GM10266 (cell line): ENCODE measurements around the gene ZBTB9.

ENCODE experiments used
- DNase-seq: peaks from one replicate; pipeline ENCODE4 v3.0.0; 2012; ENCODE audit errors: extremely low spot score
- CTCF ChIP-seq: IDR thresholded peaks from 2 replicates; pipeline ENCODE4 v1.5.1; 2012; ENCODE audit warnings: mild to moderate bottlenecking, low read depth; ENCODE audit not compliant: control insufficient read depth, insufficient read depth; ENCODE audit errors: missing control alignments

Gene ZBTB9

GRCh38 chr6:33456156-33456555 is 1.8 kb downstream of the ZBTB9 start:
- DNase-seq = no peak
- TF ChIP-seq CTCF = no peak

- no peak for TF ChIP-seq CTCF
- no peak for DNase-seq
Observed at GRCh38 chr6:33458676-33459075, 4.3 kb downstream of the ZBTB9 start.

- TF ChIP-seq CTCF = no peak
- no peak for DNase-seq
Observed at GRCh38 chr6:33459226-33459625, 4.8 kb downstream of the ZBTB9 start.

GRCh38 chr6:33466075-33466735 is 11.8 kb downstream of the ZBTB9 start:
- no peak for DNase-seq
- no peak for TF ChIP-seq CTCF

GRCh38 chr6:33467091-33467490 is 12.7 kb downstream of the ZBTB9 start:
- TF ChIP-seq CTCF = no peak
- no peak for DNase-seq

GRCh38 chr6:33469661-33470060 is 15.3 kb downstream of the ZBTB9 start:
- no peak for TF ChIP-seq CTCF
- no peak for DNase-seq

- TF ChIP-seq CTCF = no peak
Observed at GRCh38 chr6:33477864-33478263, 23.5 kb downstream of the ZBTB9 start.

More at GRCh38 chr6:33477864-33478263, 23.5 kb downstream of the ZBTB9 start:
- no peak for DNase-seq
